SKM-1 (cell line): ENCODE results near the gene ETV7.
"Not testable (repeated sequence)": the region's sequence is repeated elsewhere in the genome, so short reads cannot be mapped to it uniquely, and the experiment has no call there.

Source experiments
- DNase-seq: peaks from one replicate; lab custom pipeline; 2025; ENCODE audit not compliant: unreplicated experiment; lab: John Stamatoyannopoulos, UW

ETV7 gene

GRCh38 chr6:36387440-36388303 is at the start of gene ETV7:
Gene ETV7 (minus strand): TSS chr6:36387669. CDS start chr6:36387541, 128 bp downstream.
- no peak for DNase-seq

GRCh38 chr6:36436466-36436865 is 49.0 kb upstream of the ETV7 start:
- DNase-seq = no peak

- no peak for DNase-seq
Observed at GRCh38 chr6:36432151-36432671, 44.7 kb upstream of the ETV7 start.

GRCh38 chr6:36431197-36431596 is 43.7 kb upstream of the ETV7 start:
- DNase-seq = no peak

GRCh38 chr6:36430351-36430750 is 42.9 kb upstream of the ETV7 start:
- no peak for DNase-seq

- DNase-seq = no peak
Observed at GRCh38 chr6:36428911-36429310, 41.4 kb upstream of the ETV7 start.

- no peak for DNase-seq
Observed at GRCh38 chr6:36426622-36427021, 39.2 kb upstream of the ETV7 start.

- DNase-seq = peak; percentile 97
Observed at GRCh38 chr6:36423101-36423824, 35.8 kb upstream of the ETV7 start.

- DNase-seq = no peak
Observed at GRCh38 chr6:36422714-36423100, 35.2 kb upstream of the ETV7 start.

GRCh38 chr6:36419310-36419709 is 31.8 kb upstream of the ETV7 start:
- no peak for DNase-seq

- DNase-seq = no peak
Observed at GRCh38 chr6:36418558-36418957, 31.1 kb upstream of the ETV7 start.

GRCh38 chr6:36414481-36414880 is 27.0 kb upstream of the ETV7 start:
- DNase-seq = no peak

GRCh38 chr6:36413489-36414480 is 26.3 kb upstream of the ETV7 start:
- DNase-seq = no peak

- DNase-seq = not testable (repeated sequence)
Observed at GRCh38 chr6:36409718-36410117, 22.2 kb upstream of the ETV7 start.

GRCh38 chr6:36404164-36404563 is 16.7 kb upstream of the ETV7 start:
- no peak for DNase-seq

GRCh38 chr6:36402481-36402880 is 15.0 kb upstream of the ETV7 start:
- no peak for DNase-seq

GRCh38 chr6:36399970-36400369 is 12.5 kb upstream of the ETV7 start:
- DNase-seq = no peak

- DNase-seq = no peak
Observed at GRCh38 chr6:36392621-36393020, 5.2 kb upstream of the ETV7 start.

GRCh38 chr6:36389353-36389752 is 1.9 kb upstream of the ETV7 start:
- DNase-seq = no peak

GRCh38 chr6:36386495-36387439 is 702 bp downstream of the ETV7 start:
- DNase-seq = no peak
